Sigmoid colon (tissue), 4 donors: ENCODE results near the gene CNDP1.

Experiments
- CTCF ChIP-seq, 4 experiments: fragments of 450-650 bp in 3 of 4; fragments of 200-600 bp in 1 of 4; IDR thresholded peaks; one replicate each; pipeline ENCODE4 v1.5.1; 2016 to 2019; ENCODE audit warnings: antibody characterized with exemption in 4 of 4, mild to moderate bottlenecking in 3 of 4, moderate library complexity in 2 of 4
- POLR2A ChIP-seq, 2 donors: fragments of 450-650 bp; IDR thresholded peaks; one replicate each; pipeline ENCODE4 v1.6.1; 2016; ENCODE audit warnings: antibody characterized with exemption in 2 of 2, mild to moderate bottlenecking in 2 of 2, moderate library complexity in 2 of 2
- POLR2AphosphoS5 ChIP-seq, 4 donors: sonication (generic); formaldehyde crosslinking; IDR thresholded peaks; one replicate each; pipeline ENCODE4 v1.6.1; 2017; ENCODE audit warnings: antibody characterized with exemption in 4 of 4

GRCh38 chr18:74497324-74497676 lies 37.0 kb upstream of the CNDP1 start:
- no peak for TF ChIP-seq POLR2AphosphoS5 (IDR thresholded peaks at IDR 0.05)
- no peak for TF ChIP-seq POLR2A (IDR thresholded peaks at IDR 0.05)
- no peak for TF ChIP-seq CTCF (IDR thresholded peaks at IDR 0.05)
